GM15510 (cell line): Measurements from ENCODE around the gene NUDT13.

Source experiments
- POLR2A ChIP-seq: IDR thresholded peaks from 3 replicates; pipeline ENCODE4 v1.6.1; 2011; ENCODE audit warnings: borderline replicate concordance; ENCODE audit not compliant: insufficient read length; ENCODE audit errors: extremely low read depth

The NUDT13 gene

GRCh38 chr10:73093922-73094850 lies 16.1 kb upstream of the NUDT13 start:
- TF ChIP-seq POLR2A, result no peak

- no peak for TF ChIP-seq POLR2A
Observed at GRCh38 chr10:73094986-73095480, 15.2 kb upstream of the NUDT13 start.

- no peak for TF ChIP-seq POLR2A
Observed at GRCh38 chr10:73095481-73096021, 14.7 kb upstream of the NUDT13 start.

GRCh38 chr10:73096041-73096448 lies 14.2 kb upstream of the NUDT13 start:
- TF ChIP-seq POLR2A, result peak; percentile 50

GRCh38 chr10:73096449-73097304 lies 13.6 kb upstream of the NUDT13 start, which contains the start of gene P4HA1:
P4HA1 (minus strand) TSS chr10:73096866; CDS start chr10:73074883, 21,983 bp downstream.
- peak; percentile 99 for TF ChIP-seq POLR2A

GRCh38 chr10:73097305-73097670 lies 13.0 kb upstream of the NUDT13 start:
- TF ChIP-seq POLR2A, result no peak

- no peak for TF ChIP-seq POLR2A
Observed at GRCh38 chr10:73099141-73099540, 11.1 kb upstream of the NUDT13 start.

GRCh38 chr10:73106301-73106700 lies 4.0 kb upstream of the NUDT13 start:
- TF ChIP-seq POLR2A, result no peak

- no peak for TF ChIP-seq POLR2A
Observed at GRCh38 chr10:73113551-73113950, 3.3 kb downstream of the NUDT13 start.

- no peak for TF ChIP-seq POLR2A
Observed at GRCh38 chr10:73116017-73116416, 5.8 kb downstream of the NUDT13 start.

- TF ChIP-seq POLR2A, result no peak
Observed at GRCh38 chr10:73117976-73118743, 7.9 kb downstream of the NUDT13 start.

- no peak for TF ChIP-seq POLR2A
Observed at GRCh38 chr10:73119457-73119856, 9.2 kb downstream of the NUDT13 start.

- no peak for TF ChIP-seq POLR2A
Observed at GRCh38 chr10:73119952-73120351, 9.7 kb downstream of the NUDT13 start.

- no peak for TF ChIP-seq POLR2A
Observed at GRCh38 chr10:73126343-73126742, 16.1 kb downstream of the NUDT13 start.
